Activated T-helper 9 cell treated with anti-CD3 and anti-CD28 coated beads, Interleukin-2, amount 50 U/mL, for 16 hours (primary cell): ENCODE data around the gene VAMP7.
"Not testable (repeated sequence)": the region's sequence is repeated elsewhere in the genome, so short reads cannot be mapped to it uniquely, and the experiment has no call there.

Source experiments
- DNase-seq: peaks from one replicate; pipeline ENCODE4 v3.0.0-alpha.2; 2020; ENCODE audit warnings: low read depth

The VAMP7 gene

GRCh38 chrX:155907661-155908060 is 26.5 kb downstream of the VAMP7 start:
- DNase-seq, result not testable (repeated sequence)

GRCh38 chrX:155923200-155923599 is 42.1 kb downstream of the VAMP7 start:
- DNase-seq, result no peak

GRCh38 chrX:155930852-155931618 is 49.9 kb downstream of the VAMP7 start:
- DNase-seq, result not testable (repeated sequence)

GRCh38 chrX:155938132-155938531 is 57.0 kb downstream of the VAMP7 start:
- DNase-seq, result no peak

- no peak for DNase-seq
Observed at GRCh38 chrX:155949098-155949497, 68.0 kb downstream of the VAMP7 start.

GRCh38 chrX:155951237-155951789 is 70.2 kb downstream of the VAMP7 start:
- no peak for DNase-seq

- no peak for DNase-seq
Observed at GRCh38 chrX:155953055-155953454, 71.9 kb downstream of the VAMP7 start.

- DNase-seq, result no peak
Observed at GRCh38 chrX:155954793-155955192, 73.6 kb downstream of the VAMP7 start.

- DNase-seq, result no peak
Observed at GRCh38 chrX:155956099-155956498, 75.0 kb downstream of the VAMP7 start.

GRCh38 chrX:155956649-155957048 is 75.5 kb downstream of the VAMP7 start:
- no peak for DNase-seq

- no peak for DNase-seq
Observed at GRCh38 chrX:155957843-155958242, 76.7 kb downstream of the VAMP7 start.

GRCh38 chrX:155959018-155959587 is 78.0 kb downstream of the VAMP7 start:
- DNase-seq, result no peak

- DNase-seq, result no peak
Observed at GRCh38 chrX:155962906-155963305, 81.8 kb downstream of the VAMP7 start.

- DNase-seq, result no peak
Observed at GRCh38 chrX:155966876-155967275, 85.7 kb downstream of the VAMP7 start.

GRCh38 chrX:155967653-155968325 is 86.6 kb downstream of the VAMP7 start:
- DNase-seq, result no peak

GRCh38 chrX:155968326-155968661 is 87.1 kb downstream of the VAMP7 start:
- DNase-seq, result no peak

- no peak for DNase-seq
Observed at GRCh38 chrX:155968791-155969190, 87.6 kb downstream of the VAMP7 start.

- not testable (repeated sequence) for DNase-seq
Observed at GRCh38 chrX:155971658-155972057, 90.5 kb downstream of the VAMP7 start.

- not testable (repeated sequence) for DNase-seq
Observed at GRCh38 chrX:155972241-155972640, 91.1 kb downstream of the VAMP7 start.

GRCh38 chrX:155983326-155983725 is 102.2 kb downstream of the VAMP7 start:
- DNase-seq, result no peak

GRCh38 chrX:155985208-155985607 is 104.1 kb downstream of the VAMP7 start:
- DNase-seq, result no peak

- DNase-seq, result not testable (repeated sequence)
Observed at GRCh38 chrX:155986995-155987394, 105.8 kb downstream of the VAMP7 start.

- DNase-seq, result no peak
Observed at GRCh38 chrX:155988859-155989258, 107.7 kb downstream of the VAMP7 start.
